Neuron (in vitro differentiated cells): Measurements from ENCODE around the gene ZNF554.
A peak's percentile ranks its signal among the peaks of the same experiment; 100 is the strongest.
"Not testable (repeated sequence)": the region's sequence is repeated elsewhere in the genome, so short reads cannot be mapped to it uniquely, and the experiment has no call there.

Source experiments
- H2AFZ ChIP-seq: one replicate; pipeline ENCODE4 v1.6.1; 2013; ENCODE audit warnings: low read depth, mild to moderate bottlenecking, inconsistent platforms, low read length, moderate library complexity
- H3K27me3 ChIP-seq: one replicate; pipeline ENCODE4 v1.6.1; 2013; ENCODE audit warnings: low read length; ENCODE audit not compliant: insufficient read depth
- H3K36me3 ChIP-seq: one replicate; pipeline ENCODE4 v1.6.1; 2013; ENCODE audit warnings: low read length; ENCODE audit not compliant: insufficient read depth
- H3K4me1 ChIP-seq: one replicate; pipeline ENCODE4 v1.6.1; 2013; ENCODE audit warnings: low read length; ENCODE audit not compliant: insufficient read depth
- H3K4me3 ChIP-seq: 2 replicates; pipeline ENCODE4 v1.5.1; 2013; ENCODE audit warnings: mild to moderate bottlenecking, low read length, moderate library complexity
- H3K9me3 ChIP-seq: one replicate; pipeline ENCODE4 v1.6.1; 2013; ENCODE audit warnings: low read length

Gene ZNF554

GRCh38 chr19:2814426-2814825 lies 5.2 kb upstream of the ZNF554 start:
- no peaks in the 10 kb centered on the region for H3K27me3 ChIP-seq
- H3K9me3 ChIP-seq: no peaks in the 10 kb centered on the region
- H3K4me1 ChIP-seq: no peaks in the 10 kb centered on the region
- no peak overlapping the region for H3K4me3 ChIP-seq
- peaks cover 49% of the 10 kb centered on the region for H3K36me3 ChIP-seq
- H2AFZ ChIP-seq: no peak overlapping the region

DNA sequence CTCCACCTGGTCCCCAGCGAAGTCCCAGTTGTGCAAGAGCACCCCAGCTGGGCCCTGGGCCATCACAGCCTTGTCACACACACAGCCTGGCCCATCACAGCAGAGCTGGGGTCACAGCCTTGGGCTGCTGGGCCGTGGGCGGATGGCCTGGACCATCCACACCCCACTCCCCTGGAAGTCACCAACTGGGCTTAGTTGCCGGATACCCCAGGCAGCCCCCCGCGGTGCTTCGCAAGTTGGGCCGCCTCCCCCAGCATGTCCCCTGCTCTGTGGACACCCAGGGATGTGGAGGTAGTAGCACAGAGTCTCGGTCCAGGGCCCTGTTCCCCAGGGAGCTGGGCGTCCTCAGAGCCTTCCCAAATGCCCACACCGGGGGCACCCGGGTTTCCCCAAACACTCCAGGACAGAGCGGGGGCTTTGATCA lies 4.5 kb upstream of the ZNF554 start:
- Histone ChIP-seq H3K36me3 (peaks cover 42% of the 10 kb centered on the region), H2AFZ (no peak overlapping the region), H3K27me3 (no peaks in the 10 kb centered on the region), H3K4me1 (peaks cover 1% of the 10 kb centered on the region), H3K4me3 (no peak overlapping the region), H3K9me3 (no peaks in the 10 kb centered on the region)

- H3K4me1 ChIP-seq: peaks cover 4% of the 10 kb centered on the region
- H2AFZ ChIP-seq: no peak overlapping the region
- H3K4me3 ChIP-seq: no peak overlapping the region
- H3K27me3 ChIP-seq: no peaks in the 10 kb centered on the region
- H3K9me3 ChIP-seq: no peaks in the 10 kb centered on the region
- H3K36me3 ChIP-seq: peaks cover 35% of the 10 kb centered on the region
These were observed 3.7 kb upstream of the ZNF554 start for GRCh38 chr19:2815923-2816322.

- Histone ChIP-seq H2AFZ (no peak overlapping the region), H3K9me3 (peaks cover 2% of the 10 kb centered on the region), H3K4me3 (no peak overlapping the region), H3K36me3 (peaks cover 28% of the 10 kb centered on the region), H3K4me1 (peaks cover 4% of the 10 kb centered on the region), H3K27me3 (no peaks in the 10 kb centered on the region)
These were observed 3.0 kb upstream of the ZNF554 start for GRCh38 chr19:2816641-2817040.

DNA sequence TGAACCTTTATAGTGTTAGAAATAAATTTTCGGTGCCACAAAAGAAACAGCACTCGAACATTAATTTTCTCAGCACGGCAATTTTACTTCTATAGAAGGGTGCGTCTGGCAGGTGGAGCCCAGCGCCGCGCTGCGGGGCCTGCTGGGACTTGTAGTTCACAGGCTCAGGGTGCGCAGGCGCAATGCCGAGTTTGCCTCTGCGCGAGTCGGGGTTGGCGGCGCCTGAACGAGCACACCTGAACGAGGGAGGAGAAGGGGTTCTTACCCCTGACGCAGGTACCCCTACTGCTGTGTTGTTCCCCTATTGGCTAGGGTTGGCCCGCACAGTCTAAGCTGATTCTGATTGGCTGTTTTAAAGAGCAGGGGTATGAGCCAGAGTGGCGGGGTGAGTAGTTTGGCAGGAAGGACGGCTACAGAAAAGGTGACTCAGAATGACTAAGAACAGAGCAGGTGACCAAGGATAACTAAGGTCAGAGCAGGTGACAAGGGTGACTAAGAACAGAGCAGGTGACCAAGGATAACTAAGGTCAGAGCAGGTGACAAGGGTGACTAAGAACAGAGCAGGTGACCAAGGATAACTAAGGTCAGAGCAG lies 2.3 kb upstream of the ZNF554 start:
- H3K4me1 ChIP-seq, H3K9me3 ChIP-seq, H3K27me3 ChIP-seq, H2AFZ ChIP-seq, H3K4me3 ChIP-seq: not testable (repeated sequence)
- peaks cover 21% of the 10 kb centered on the region for H3K36me3 ChIP-seq

DNA sequence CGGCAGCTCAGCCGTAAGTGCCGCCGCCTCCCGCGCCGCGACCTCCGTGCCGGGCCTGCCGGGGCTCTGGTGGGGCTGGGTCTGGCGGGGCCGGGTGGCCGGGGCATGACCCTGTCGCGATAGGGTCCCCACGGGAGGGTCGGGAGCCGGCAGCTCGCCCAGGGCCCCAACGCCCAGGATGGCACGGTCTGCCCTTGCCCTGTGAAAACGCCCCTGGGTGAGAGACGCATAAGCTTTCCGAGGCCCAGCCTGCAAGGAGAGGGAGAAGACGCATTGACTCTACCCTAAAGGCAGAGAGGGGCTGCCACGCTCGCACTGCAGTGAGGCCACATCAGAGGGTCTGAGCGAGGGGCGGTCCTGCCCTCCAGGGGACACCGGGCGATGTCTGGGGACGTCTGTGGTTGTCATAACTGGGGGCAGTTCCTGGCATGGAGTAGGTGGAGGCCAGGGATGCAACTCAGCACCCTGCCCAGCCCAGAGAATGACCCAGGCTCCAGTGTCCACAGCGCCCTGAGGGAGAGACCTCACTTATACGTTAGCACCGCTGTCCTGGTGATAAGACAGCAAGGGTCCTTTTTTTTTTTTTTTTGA lies 539 bp downstream of the ZNF554 start:
- Histone ChIP-seq H3K9me3 (peaks cover 26% of the 10 kb centered on the region), H3K36me3 (peaks cover 10% of the 10 kb centered on the region), H3K27me3 (no peaks in the 10 kb centered on the region), H3K4me1 (peaks cover 4% of the 10 kb centered on the region), H2AFZ (peak overlapping the region; percentile 76), H3K4me3 (peak overlapping the region; percentile 85)

DNA sequence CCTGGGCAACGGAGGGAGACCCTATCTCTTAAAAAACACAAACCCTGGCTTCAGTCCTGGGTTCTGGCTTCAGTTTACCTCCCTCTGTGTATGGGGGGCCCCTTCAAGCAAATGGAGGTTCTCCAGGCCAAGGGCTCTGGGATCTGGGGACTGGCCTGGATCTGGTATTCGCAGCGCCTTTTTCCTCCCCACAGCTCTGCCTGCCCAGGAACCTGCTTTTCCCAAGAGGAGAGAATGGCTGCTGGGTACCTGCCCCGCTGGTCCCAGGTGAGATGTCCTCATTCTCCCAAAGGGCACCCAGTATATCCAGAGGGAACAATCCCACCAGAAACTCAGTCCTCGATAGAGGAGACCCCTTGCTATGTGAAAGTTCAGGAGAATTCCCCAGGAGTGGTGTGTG lies 3.2 kb downstream of the ZNF554 start:
- Histone ChIP-seq H3K36me3 (peaks cover 20% of the 10 kb centered on the region), H3K4me3 (no peak overlapping the region)

DNA sequence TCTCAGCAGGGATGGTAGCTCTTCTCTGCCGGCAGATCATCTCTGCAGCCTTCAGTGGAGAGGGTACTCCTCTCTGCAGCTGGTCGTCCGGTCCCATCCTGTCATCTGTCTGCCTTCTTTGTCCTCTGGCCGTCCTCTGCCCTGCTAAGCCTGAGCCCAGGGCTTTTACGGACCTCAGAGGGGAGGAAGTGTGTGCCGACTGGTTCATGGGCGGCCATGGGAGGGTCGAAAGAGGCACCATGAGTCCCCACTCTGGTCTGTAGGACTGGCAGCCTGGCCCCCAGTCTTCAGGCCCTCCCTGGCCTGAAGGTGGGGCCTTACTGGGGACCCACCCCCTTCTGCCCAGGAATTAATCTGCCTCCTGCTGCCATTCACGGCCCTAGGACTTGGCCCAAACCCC lies 4.0 kb downstream of the ZNF554 start:
- Histone ChIP-seq H3K9me3 (peaks cover 48% of the 10 kb centered on the region), H3K4me3 (no peak overlapping the region), H3K36me3 (peaks cover 22% of the 10 kb centered on the region), H2AFZ (no peak overlapping the region), H3K27me3 (no peaks in the 10 kb centered on the region), H3K4me1 (peaks cover 4% of the 10 kb centered on the region)

More for the DNA sequence above, 3.2 kb downstream of the ZNF554 start:
- H2AFZ ChIP-seq: no peak overlapping the region
- H3K9me3 ChIP-seq: peaks cover 41% of the 10 kb centered on the region
- H3K27me3 ChIP-seq: no peaks in the 10 kb centered on the region
- peaks cover 4% of the 10 kb centered on the region for H3K4me1 ChIP-seq

DNA sequence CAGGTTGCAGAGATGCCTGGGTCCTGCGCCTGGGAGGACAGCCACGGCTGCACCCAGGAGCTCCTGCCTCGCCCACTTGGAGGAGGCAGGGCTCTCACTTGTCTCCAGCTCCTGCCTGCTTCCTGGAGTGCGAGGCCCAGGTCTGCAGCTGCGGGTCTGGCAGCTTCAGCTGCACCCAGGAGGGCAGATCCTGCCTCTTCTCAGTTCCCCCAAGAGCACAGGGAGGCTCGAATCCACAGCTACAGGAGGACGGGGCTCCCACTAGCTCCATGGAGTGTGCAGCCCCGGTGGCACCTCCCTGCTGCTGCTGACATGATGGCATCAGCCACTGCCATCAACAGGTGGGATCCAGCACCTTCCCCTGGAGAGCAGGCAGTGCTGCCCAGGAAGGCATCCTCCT lies 4.5 kb downstream of the ZNF554 start:
- H2AFZ ChIP-seq: no peak overlapping the region
- H3K36me3 ChIP-seq: peaks cover 22% of the 10 kb centered on the region
- no peak overlapping the region for H3K4me3 ChIP-seq
- H3K27me3 ChIP-seq: no peaks in the 10 kb centered on the region
- H3K9me3 ChIP-seq: peaks cover 53% of the 10 kb centered on the region
- H3K4me1 ChIP-seq: peaks cover 4% of the 10 kb centered on the region

DNA sequence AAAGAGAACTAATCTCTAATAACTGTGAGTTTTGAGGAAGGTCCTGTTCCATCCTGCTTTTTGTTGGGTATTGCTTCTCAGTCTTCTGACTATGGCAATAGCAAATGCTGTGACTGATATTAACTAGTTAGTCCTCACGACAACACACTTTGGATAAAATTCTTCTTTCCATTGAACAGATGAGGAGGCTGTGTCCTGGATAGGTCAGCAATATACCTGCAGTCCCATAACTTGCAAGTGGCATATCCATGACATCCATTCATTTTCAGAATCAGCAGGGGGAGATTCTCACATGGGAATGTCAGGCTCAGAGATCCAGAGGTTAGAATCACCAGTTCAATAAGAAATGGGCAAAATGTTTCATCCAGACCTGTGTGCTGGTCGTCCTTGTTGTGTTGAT lies 7.4 kb downstream of the ZNF554 start:
- H3K36me3 ChIP-seq: peaks cover 23% of the 10 kb centered on the region
- no peaks in the 10 kb centered on the region for H3K27me3 ChIP-seq
- peaks cover 59% of the 10 kb centered on the region for H3K9me3 ChIP-seq
- no peaks in the 10 kb centered on the region for H3K4me1 ChIP-seq
- no peak overlapping the region for H2AFZ ChIP-seq
- H3K4me3 ChIP-seq: no peak overlapping the region

- Histone ChIP-seq H3K27me3 (no peaks in the 10 kb centered on the region), H3K4me3 (no peak overlapping the region), H3K36me3 (peaks cover 31% of the 10 kb centered on the region), H3K4me1 (no peaks in the 10 kb centered on the region), H3K9me3 (peaks cover 63% of the 10 kb centered on the region), H2AFZ (no peak overlapping the region)
These were observed 8.3 kb downstream of the ZNF554 start for GRCh38 chr19:2827840-2828489.

GRCh38 chr19:2834294-2834871 lies 14.7 kb downstream of the ZNF554 start:
- peaks cover 57% of the 10 kb centered on the region for H3K9me3 ChIP-seq
- peaks cover 36% of the 10 kb centered on the region for H3K36me3 ChIP-seq
- H3K4me1 ChIP-seq: no peaks in the 10 kb centered on the region
- H3K27me3 ChIP-seq: no peaks in the 10 kb centered on the region
- H3K4me3 ChIP-seq: no peak overlapping the region
- no peak overlapping the region for H2AFZ ChIP-seq

- H3K9me3 ChIP-seq: peaks cover 46% of the 10 kb centered on the region
- H2AFZ ChIP-seq: no peak overlapping the region
- peaks cover 30% of the 10 kb centered on the region for H3K36me3 ChIP-seq
- H3K4me1 ChIP-seq: peaks cover 5% of the 10 kb centered on the region
- no peak overlapping the region for H3K4me3 ChIP-seq
- H3K27me3 ChIP-seq: no peaks in the 10 kb centered on the region
These were observed 17.8 kb downstream of the ZNF554 start for GRCh38 chr19:2837430-2837829.
